Keratinocyte (primary cell): ENCODE measurements around the gene MKS1.

Source experiments
- EZH2 ChIP-seq: IDR thresholded peaks from one replicate; pipeline ENCODE4 v1.6.1; 2012; ENCODE audit warnings: inconsistent platforms, mild to moderate bottlenecking, low read length, moderate library complexity
- TF ChIP-seq, protein P1 (sequence below), 3 experiments: IDR thresholded peaks in 1 of 3; conservative IDR thresholded peaks in 1 of 3; optimal IDR thresholded peaks in 1 of 3; 2 replicates in 2 of 3; 3 replicates in 1 of 3; pipeline versions ENCODE3 to v1.5.1; 2011; ENCODE audit warnings: low read length in 3 of 3, mild to moderate bottlenecking in 3 of 3, moderate library complexity in 2 of 3, control low read depth in 1 of 3, inconsistent platforms in 1 of 3; ENCODE audit not compliant: insufficient read depth in 2 of 3; ENCODE audit errors: extremely low read depth in 1 of 3

DNA sequence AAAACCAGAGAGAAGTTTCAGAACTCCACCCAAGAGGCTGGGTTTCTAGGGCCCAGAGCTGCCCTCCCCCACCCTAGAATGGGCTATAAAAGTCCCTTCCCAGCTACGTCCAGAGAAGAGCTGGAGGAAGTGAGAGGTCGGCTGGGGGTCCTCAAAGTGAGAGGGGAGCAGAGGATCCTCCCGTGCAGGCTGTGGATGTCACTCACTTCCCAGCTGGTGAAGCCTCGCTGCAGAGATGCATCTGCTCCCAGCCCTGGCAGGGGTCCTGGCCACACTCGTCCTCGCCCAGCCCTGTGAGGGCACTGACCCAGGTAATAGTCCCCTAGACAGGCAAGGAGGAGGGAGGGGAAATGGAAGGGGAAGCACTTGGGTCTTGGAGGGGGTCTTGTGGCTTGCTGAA lies 26.4 kb downstream of the MKS1 start, which contains the start of gene EPX:
- TF ChIP-seq, protein P1, sequence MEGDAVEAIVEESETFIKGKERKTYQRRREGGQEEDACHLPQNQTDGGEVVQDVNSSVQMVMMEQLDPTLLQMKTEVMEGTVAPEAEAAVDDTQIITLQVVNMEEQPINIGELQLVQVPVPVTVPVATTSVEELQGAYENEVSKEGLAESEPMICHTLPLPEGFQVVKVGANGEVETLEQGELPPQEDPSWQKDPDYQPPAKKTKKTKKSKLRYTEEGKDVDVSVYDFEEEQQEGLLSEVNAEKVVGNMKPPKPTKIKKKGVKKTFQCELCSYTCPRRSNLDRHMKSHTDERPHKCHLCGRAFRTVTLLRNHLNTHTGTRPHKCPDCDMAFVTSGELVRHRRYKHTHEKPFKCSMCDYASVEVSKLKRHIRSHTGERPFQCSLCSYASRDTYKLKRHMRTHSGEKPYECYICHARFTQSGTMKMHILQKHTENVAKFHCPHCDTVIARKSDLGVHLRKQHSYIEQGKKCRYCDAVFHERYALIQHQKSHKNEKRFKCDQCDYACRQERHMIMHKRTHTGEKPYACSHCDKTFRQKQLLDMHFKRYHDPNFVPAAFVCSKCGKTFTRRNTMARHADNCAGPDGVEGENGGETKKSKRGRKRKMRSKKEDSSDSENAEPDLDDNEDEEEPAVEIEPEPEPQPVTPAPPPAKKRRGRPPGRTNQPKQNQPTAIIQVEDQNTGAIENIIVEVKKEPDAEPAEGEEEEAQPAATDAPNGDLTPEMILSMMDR (optimal IDR thresholded peaks at IDR 0.05 in 1 of 3, IDR thresholded peaks at IDR 0.05 in 1 of 3, conservative IDR thresholded peaks at IDR 0.05 in 1 of 3; ENCODE audit: extremely low read depth in 1 of 3, insufficient read depth in 2 of 3, low read length in 3 of 3): no peak
- no peak for TF ChIP-seq EZH2
